NCI-H345 (cell line): Measurements from ENCODE around the gene HDAC1.
"Not testable (repeated sequence)": the region's sequence is repeated elsewhere in the genome, so short reads cannot be mapped to it uniquely, and the experiment has no call there.

ENCODE experiments used
- DNase-seq: peaks from one replicate; lab custom pipeline; 2025; lab: John Stamatoyannopoulos, UW

HDAC1 gene

GRCh38 chr1:32274646-32275340 is 17.1 kb upstream of the HDAC1 start:
- no peak for DNase-seq

GRCh38 chr1:32275424-32275823 is 16.5 kb upstream of the HDAC1 start:
- DNase-seq = no peak

GRCh38 chr1:32276032-32276782 is 15.7 kb upstream of the HDAC1 start:
- DNase-seq = no peak

- not testable (repeated sequence) for DNase-seq
These were observed 7.1 kb upstream of the HDAC1 start for GRCh38 chr1:32284777-32285176.

- DNase-seq = no peak
These were observed 6.2 kb upstream of the HDAC1 start for GRCh38 chr1:32285658-32286057.

- no peak for DNase-seq
These were observed 5.1 kb upstream of the HDAC1 start for GRCh38 chr1:32286763-32287162.

- DNase-seq = no peak
These were observed 2.6 kb upstream of the HDAC1 start for GRCh38 chr1:32289256-32289655.

GRCh38 chr1:32291145-32291707 is 657 bp upstream of the HDAC1 start:
- no peak for DNase-seq

GRCh38 chr1:32298211-32298610 is 6.3 kb downstream of the HDAC1 start:
- DNase-seq = not testable (repeated sequence)

- no peak for DNase-seq
These were observed 7.4 kb downstream of the HDAC1 start for GRCh38 chr1:32299327-32299726.

GRCh38 chr1:32303358-32303757 is 11.5 kb downstream of the HDAC1 start:
- no peak for DNase-seq

GRCh38 chr1:32303997-32304622 is 12.2 kb downstream of the HDAC1 start:
- no peak for DNase-seq

GRCh38 chr1:32305310-32305709 is 13.4 kb downstream of the HDAC1 start:
- DNase-seq = no peak

GRCh38 chr1:32307324-32307723 is 15.4 kb downstream of the HDAC1 start:
- DNase-seq = no peak

GRCh38 chr1:32309960-32310359 is 18.1 kb downstream of the HDAC1 start:
- no peak for DNase-seq

- DNase-seq = no peak
These were observed 20.0 kb downstream of the HDAC1 start for GRCh38 chr1:32311709-32312393.

GRCh38 chr1:32316903-32317277 is 25.0 kb downstream of the HDAC1 start:
- DNase-seq = no peak

- no peak for DNase-seq
These were observed 26.4 kb downstream of the HDAC1 start for GRCh38 chr1:32318127-32318869.

GRCh38 chr1:32321712-32322291 is 29.9 kb downstream of the HDAC1 start:
- no peak for DNase-seq

GRCh38 chr1:32327204-32327603 is 35.3 kb downstream of the HDAC1 start:
- no peak for DNase-seq

- DNase-seq = no peak
These were observed 38.1 kb downstream of the HDAC1 start for GRCh38 chr1:32329931-32330466.
